SJCRH30 (cell line): Measurements from ENCODE around the gene MEPCE. TPM values are rescaled to one million over a fixed set of nuclear protein-coding genes. Genes with fewer than 3 reads are reported as not detected.
"Not testable (repeated sequence)": the region's sequence is repeated elsewhere in the genome, so short reads cannot be mapped to it uniquely, and the experiment has no call there.

Experiments
- DNase-seq, 2 experiments: peaks; one replicate each; pipeline ENCODE4 v3.0.0-alpha.2; 2015 to 2020
- H3K27ac ChIP-seq: fragments of 250-450 bp; sonication (Bioruptor Pico); 2 replicates; pipeline ENCODE4 v1.5.1; 2020; ENCODE audit warnings: mild to moderate bottlenecking, moderate library complexity
- H3K27me3 ChIP-seq: fragments of 250-450 bp; sonication (Bioruptor Pico); 2 replicates; pipeline ENCODE4 v1.5.1; 2020; ENCODE audit warnings: mild to moderate bottlenecking, moderate library complexity
- H3K36me3 ChIP-seq: fragments of 250-450 bp; sonication (Bioruptor Pico); 2 replicates; pipeline ENCODE4 v1.5.1; 2020; ENCODE audit warnings: mild to moderate bottlenecking, moderate library complexity
- H3K4me1 ChIP-seq: fragments of 250-450 bp; sonication (Bioruptor Pico); 2 replicates; pipeline ENCODE4 v1.5.1; 2020; ENCODE audit warnings: mild to moderate bottlenecking, moderate library complexity
- H3K4me3 ChIP-seq: fragments of 250-450 bp; sonication (Bioruptor Pico); 2 replicates; pipeline ENCODE4 v1.5.1; 2020; ENCODE audit warnings: mild to moderate bottlenecking, moderate library complexity
- H3K9me3 ChIP-seq: fragments of 250-450 bp; sonication (Bioruptor Pico); replicated peaks from 2 replicates; pipeline ENCODE4 v1.5.1; 2020; ENCODE audit warnings: mild to moderate bottlenecking, moderate library complexity
- total RNA-seq: library from RNA; depleted of rRNA; stranded (reverse); fragments of >200 nt; shearing (Covaris generic); gene quantifications from 2 replicates; pipeline ENCODE4 v1.2.3, GENCODE V29; 2014; rRNA removed

Gene MEPCE, protein sequence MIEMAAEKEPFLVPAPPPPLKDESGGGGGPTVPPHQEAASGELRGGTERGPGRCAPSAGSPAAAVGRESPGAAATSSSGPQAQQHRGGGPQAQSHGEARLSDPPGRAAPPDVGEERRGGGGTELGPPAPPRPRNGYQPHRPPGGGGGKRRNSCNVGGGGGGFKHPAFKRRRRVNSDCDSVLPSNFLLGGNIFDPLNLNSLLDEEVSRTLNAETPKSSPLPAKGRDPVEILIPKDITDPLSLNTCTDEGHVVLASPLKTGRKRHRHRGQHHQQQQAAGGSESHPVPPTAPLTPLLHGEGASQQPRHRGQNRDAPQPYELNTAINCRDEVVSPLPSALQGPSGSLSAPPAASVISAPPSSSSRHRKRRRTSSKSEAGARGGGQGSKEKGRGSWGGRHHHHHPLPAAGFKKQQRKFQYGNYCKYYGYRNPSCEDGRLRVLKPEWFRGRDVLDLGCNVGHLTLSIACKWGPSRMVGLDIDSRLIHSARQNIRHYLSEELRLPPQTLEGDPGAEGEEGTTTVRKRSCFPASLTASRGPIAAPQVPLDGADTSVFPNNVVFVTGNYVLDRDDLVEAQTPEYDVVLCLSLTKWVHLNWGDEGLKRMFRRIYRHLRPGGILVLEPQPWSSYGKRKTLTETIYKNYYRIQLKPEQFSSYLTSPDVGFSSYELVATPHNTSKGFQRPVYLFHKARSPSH
- total RNA-seq = 48.2 and 50.6 TPM in 2 replicates

DNA sequence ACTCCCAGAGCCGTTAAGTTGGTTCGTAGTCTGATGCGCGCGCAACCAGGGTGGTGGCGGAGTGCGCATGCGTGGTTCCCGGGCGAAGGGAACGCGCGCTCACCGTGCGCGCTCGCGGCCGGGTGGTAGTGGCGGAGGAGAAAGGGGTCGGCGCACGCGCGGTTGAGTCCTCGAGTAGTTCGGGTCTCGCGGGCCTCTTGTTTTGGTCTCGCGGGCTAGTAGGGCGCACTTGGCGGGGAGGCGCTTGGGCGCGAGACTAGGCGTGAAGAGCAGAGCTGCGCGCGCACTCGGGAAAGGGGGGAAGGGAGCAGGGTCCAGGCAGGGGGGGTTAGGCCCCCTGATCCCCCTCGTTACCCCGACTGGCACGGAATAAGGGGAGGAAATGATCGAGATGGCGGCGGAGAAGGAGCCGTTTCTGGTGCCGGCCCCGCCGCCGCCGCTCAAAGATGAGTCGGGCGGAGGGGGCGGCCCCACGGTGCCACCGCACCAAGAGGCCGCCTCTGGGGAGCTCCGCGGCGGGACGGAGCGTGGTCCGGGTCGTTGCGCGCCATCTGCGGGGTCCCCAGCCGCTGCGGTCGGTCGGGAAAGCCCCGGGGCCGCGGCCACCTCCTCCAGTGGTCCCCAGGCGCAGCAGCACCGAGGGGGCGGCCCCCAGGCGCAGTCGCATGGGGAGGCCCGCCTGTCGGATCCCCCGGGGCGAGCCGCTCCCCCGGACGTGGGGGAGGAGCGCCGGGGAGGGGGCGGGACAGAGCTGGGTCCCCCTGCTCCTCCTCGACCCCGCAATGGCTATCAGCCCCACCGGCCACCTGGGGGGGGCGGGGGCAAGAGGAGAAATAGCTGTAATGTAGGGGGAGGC lies at the start of gene MEPCE:
Gene MEPCE, plus strand, starts transcription at position 195 of the 856 bp plus-strand sequence. Its CDS starts 188 bp downstream, at position 383.
- Histone ChIP-seq H3K4me1 (no peaks in the 10 kb centered on the region; the same call in 1 of the 2 replicates), H3K9me3 (no peaks in the 10 kb centered on the region), H3K36me3 (peaks cover 39% of the 10 kb centered on the region), H3K4me3 (peak within 1 kb of the TSS; percentile 91), H3K27me3 (no peaks in the 10 kb centered on the region), H3K27ac (peak within 1 kb of the TSS; percentile 98)
- peak; percentile 98 to 99 for DNase-seq

- 0 out of 2 replicates have a peak, but pooled peaks cover 2% of the 10 kb centered on the region for H3K27me3 ChIP-seq
- H3K4me1 ChIP-seq = no peaks in the 10 kb centered on the region
- no peak for DNase-seq
- H3K4me3 ChIP-seq = no peak overlapping the region
- no peaks in the 10 kb centered on the region for H3K9me3 ChIP-seq
- H3K27ac ChIP-seq = no peak overlapping the region
- no peaks in the 10 kb centered on the region for H3K36me3 ChIP-seq
These were observed 49.4 kb upstream of the MEPCE start for GRCh38 chr7:100380196-100380595.

- H3K27ac ChIP-seq, H3K36me3 ChIP-seq, H3K4me1 ChIP-seq, H3K9me3 ChIP-seq, H3K4me3 ChIP-seq, H3K27me3 ChIP-seq, DNase-seq: not testable (repeated sequence)
These were observed 47.9 kb upstream of the MEPCE start for GRCh38 chr7:100381531-100382233.

- H3K27ac ChIP-seq, H3K4me3 ChIP-seq, H3K4me1 ChIP-seq, H3K36me3 ChIP-seq, DNase-seq, H3K9me3 ChIP-seq, H3K27me3 ChIP-seq: not testable (repeated sequence)
These were observed 47.3 kb upstream of the MEPCE start for GRCh38 chr7:100382234-100382853.

DNA sequence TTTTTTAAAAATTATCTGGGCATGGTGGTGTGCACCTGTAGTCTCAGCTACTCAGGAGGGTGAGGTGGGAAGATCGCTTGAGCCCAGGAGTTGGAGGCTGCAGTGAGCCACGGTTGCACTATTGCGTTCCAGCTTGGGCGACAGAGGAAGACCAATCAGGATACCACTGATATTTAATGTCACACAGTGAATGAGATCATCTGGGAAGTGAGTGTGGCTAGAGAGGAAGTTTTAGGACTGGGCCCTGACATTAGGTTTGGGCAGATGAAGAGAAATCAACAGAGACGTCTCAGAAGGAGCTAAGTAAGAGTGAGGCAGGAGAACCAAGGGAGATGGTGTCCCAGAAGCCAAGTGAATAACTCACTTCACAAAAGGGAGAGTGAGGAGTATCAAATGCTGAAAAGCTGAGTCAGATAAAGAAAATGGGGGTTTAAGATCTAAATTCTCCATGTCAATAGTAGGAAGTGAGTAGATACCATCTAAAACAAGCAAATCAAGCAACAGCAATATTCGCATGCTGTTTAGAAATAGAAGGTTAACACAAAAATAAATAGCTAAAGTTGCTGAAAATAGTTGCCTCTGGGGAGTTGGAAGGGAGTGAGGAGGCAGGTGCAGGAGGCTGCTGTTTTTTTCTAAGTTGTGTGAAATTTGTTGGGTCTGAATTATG lies 44.9 kb upstream of the MEPCE start:
- Histone ChIP-seq H3K27me3 (peaks cover 18% of the 10 kb centered on the region), H3K36me3 (no peaks in the 10 kb centered on the region), H3K4me1 (no peaks in the 10 kb centered on the region; the same call in 1 of the 2 replicates), H3K4me3 (no peak overlapping the region), H3K9me3 (no peaks in the 10 kb centered on the region), H3K27ac (no peak overlapping the region)
- DNase-seq = no peak

- Histone ChIP-seq H3K4me1 (no peaks in the 10 kb centered on the region; the same call in 1 of the 2 replicates), H3K36me3 (no peaks in the 10 kb centered on the region), H3K4me3 (no peak overlapping the region), H3K27me3 (peaks cover 32% of the 10 kb centered on the region), H3K9me3 (no peaks in the 10 kb centered on the region), H3K27ac (no peak overlapping the region)
- DNase-seq = no peak
These were observed 42.7 kb upstream of the MEPCE start for GRCh38 chr7:100386940-100387339.

DNA sequence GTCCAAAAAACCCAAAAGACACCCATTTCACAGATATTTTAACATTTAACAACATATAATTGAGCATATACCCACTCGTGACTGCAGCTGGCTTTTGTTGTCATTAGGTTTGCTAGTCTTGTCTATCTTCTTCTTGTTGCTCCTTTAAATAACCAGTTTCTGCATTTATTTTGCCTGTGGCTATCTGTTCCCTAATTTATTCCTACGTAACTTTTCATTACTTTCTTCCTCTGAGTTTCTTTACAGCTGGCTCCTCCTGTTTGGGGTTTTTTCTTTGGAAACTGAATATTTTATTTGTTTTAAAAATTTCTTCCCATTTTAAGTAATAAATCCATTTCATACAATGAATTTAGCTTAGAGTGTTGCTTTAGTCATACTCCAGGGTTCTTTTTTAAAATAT lies 41.9 kb upstream of the MEPCE start:
- Histone ChIP-seq H3K9me3 (no peaks in the 10 kb centered on the region; the same call in 1 of the 2 replicates), H3K4me1 (no peaks in the 10 kb centered on the region; the same call in 1 of the 2 replicates), H3K4me3 (no peak overlapping the region), H3K27me3 (peaks cover 35% of the 10 kb centered on the region), H3K36me3 (no peaks in the 10 kb centered on the region), H3K27ac (no peak overlapping the region)
- DNase-seq = no peak

DNA sequence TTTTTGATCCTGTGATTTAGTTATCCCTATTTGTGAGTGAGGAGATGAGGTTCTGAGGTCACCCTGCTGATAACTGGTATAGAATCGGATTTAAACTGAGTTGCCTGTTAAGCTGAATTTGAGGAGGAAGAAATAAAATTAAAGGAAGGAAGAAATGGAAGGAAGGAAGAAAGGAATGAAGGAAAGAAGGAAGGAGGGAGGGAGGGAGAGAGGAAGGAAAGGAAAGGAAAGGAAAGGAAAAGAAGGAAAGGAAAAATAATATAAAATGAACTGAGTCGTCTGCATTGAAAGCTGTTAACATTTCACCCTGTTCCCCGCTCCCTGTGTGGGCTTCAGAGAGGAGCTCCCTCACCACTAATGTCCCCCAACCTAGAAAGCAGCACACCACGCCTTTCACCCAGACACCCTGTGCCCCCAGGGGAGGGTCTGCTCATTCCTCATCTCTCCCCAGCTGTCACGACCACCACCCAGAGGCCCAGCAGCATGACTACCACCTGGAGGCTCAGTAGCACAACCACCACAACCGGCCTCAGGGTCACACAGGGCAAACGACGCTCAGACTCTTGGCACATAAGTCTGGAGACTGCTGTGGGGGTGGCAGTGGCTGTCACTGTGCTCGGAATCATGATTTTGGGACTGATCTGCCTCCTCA lies 40.1 kb upstream of the MEPCE start:
- no peak for DNase-seq
- H3K9me3 ChIP-seq = no peaks in the 10 kb centered on the region; the same call in 1 of the 2 replicates
- no peaks in the 10 kb centered on the region; the same call in 1 of the 2 replicates for H3K4me1 ChIP-seq
- H3K4me3 ChIP-seq = no peak overlapping the region
- H3K36me3 ChIP-seq = no peaks in the 10 kb centered on the region
- no peak overlapping the region for H3K27ac ChIP-seq
- H3K27me3 ChIP-seq = peaks cover 34% of the 10 kb centered on the region

- Histone ChIP-seq H3K4me3 (no peak overlapping the region), H3K27ac (no peak overlapping the region), H3K9me3 (no peaks in the 10 kb centered on the region; the same call in 1 of the 2 replicates), H3K27me3 (peaks cover 35% of the 10 kb centered on the region), H3K36me3 (no peaks in the 10 kb centered on the region), H3K4me1 (no peaks in the 10 kb centered on the region; the same call in 1 of the 2 replicates)
- no peak for DNase-seq
These were observed 39.2 kb upstream of the MEPCE start for GRCh38 chr7:100390286-100391009.

- Histone ChIP-seq H3K4me3 (no peak overlapping the region), H3K9me3 (no peaks in the 10 kb centered on the region; the same call in 1 of the 2 replicates), H3K4me1 (no peaks in the 10 kb centered on the region), H3K27ac (no peak overlapping the region), H3K36me3 (no peaks in the 10 kb centered on the region), H3K27me3 (peaks cover 43% of the 10 kb centered on the region)
- no peak for DNase-seq
These were observed 36.3 kb upstream of the MEPCE start for GRCh38 chr7:100393233-100393905.

DNA sequence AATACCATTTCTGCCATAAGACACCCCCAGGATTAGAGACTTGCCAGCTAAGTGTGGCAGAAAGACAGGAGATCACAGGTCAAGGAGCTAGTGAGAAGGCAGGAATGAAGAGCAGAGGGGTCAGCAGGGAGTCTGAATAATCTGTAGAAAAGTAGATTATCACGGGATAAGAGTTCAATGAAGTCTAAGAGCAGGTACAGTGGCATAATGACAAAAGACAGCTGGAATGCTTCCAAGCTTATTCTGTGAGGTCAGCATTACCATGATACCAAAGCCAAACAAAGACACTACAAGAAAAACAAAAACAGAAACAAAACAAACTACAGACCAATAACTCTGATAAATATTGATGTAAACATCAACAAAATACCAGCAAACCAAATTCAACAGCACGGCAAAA lies 35.6 kb upstream of the MEPCE start:
- H3K4me1 ChIP-seq = no peaks in the 10 kb centered on the region
- no peak overlapping the region for H3K4me3 ChIP-seq
- H3K36me3 ChIP-seq = no peaks in the 10 kb centered on the region
- H3K27ac ChIP-seq = no peak overlapping the region
- peaks cover 45% of the 10 kb centered on the region for H3K27me3 ChIP-seq
- H3K9me3 ChIP-seq = no peaks in the 10 kb centered on the region; the same call in 1 of the 2 replicates
- DNase-seq = no peak

DNA sequence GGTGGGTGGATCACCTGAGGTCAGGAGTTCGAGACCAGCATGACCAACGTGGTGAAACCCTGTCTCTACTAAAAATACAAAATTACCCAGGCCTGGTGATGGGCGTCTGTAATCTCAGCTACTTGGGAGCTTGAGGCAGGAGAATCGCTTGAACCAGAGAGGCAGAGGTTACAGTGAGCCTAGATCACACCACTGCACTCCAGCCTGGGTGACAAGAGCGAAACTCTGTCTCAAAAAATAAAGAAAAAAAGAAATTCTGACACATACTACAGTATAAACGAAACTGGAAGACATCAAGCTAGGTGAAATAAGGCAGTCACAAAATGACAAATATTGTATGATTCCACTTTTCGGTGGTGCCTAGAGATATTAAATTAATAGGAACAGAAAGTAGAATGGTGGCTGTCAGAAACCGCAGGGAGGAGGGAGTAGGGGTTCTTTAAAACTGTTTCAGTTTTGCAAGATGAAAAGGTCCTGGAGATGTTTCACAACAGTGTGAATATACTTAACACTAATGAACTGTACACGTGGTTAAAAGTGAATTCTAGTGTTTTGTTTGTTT lies 33.1 kb upstream of the MEPCE start:
- H3K36me3 ChIP-seq = no peaks in the 10 kb centered on the region
- H3K27ac ChIP-seq = no peak overlapping the region
- no peaks in the 10 kb centered on the region for H3K4me1 ChIP-seq
- no peak overlapping the region for H3K4me3 ChIP-seq
- DNase-seq = no peak
- H3K9me3 ChIP-seq = no peaks in the 10 kb centered on the region; the same call in 1 of the 2 replicates
- peaks cover 29% of the 10 kb centered on the region for H3K27me3 ChIP-seq
